NCI-H748 (cell line): ENCODE results near the gene CD22.
A peak's percentile ranks its signal among the peaks of the same experiment; 100 is the strongest.
"Not testable (repeated sequence)": the region's sequence is repeated elsewhere in the genome, so short reads cannot be mapped to it uniquely, and the experiment has no call there.

Source experiments
- DNase-seq: peaks from one replicate; lab custom pipeline; 2025; ENCODE audit not compliant: unreplicated experiment; lab: John Stamatoyannopoulos, UW

The CD22 gene

GRCh38 chr19:35357867-35358573, 29.0 kb downstream of the CD22 start, which contains the start of gene FFAR3:
FFAR3 (plus strand) TSS chr19:35358460; CDS start chr19:35358891, 431 bp downstream.
- no peak for DNase-seq

DNA sequence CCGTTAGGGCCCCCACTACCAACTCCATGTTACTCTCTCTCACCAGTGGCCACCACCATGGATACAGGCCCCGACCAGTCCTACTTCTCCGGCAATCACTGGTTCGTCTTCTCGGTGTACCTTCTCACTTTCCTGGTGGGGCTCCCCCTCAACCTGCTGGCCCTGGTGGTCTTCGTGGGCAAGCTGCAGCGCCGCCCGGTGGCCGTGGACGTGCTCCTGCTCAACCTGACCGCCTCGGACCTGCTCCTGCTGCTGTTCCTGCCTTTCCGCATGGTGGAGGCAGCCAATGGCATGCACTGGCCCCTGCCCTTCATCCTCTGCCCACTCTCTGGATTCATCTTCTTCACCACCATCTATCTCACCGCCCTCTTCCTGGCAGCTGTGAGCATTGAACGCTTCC, 29.8 kb downstream of the CD22 start:
- not testable (repeated sequence) for DNase-seq

GRCh38 chr19:35359395-35359794, 30.4 kb downstream of the CD22 start:
- not testable (repeated sequence) for DNase-seq

GRCh38 chr19:35360081-35360480, 31.1 kb downstream of the CD22 start:
- not testable (repeated sequence) for DNase-seq

GRCh38 chr19:35360880-35361420, 32.0 kb downstream of the CD22 start:
- DNase-seq, result no peak

DNA sequence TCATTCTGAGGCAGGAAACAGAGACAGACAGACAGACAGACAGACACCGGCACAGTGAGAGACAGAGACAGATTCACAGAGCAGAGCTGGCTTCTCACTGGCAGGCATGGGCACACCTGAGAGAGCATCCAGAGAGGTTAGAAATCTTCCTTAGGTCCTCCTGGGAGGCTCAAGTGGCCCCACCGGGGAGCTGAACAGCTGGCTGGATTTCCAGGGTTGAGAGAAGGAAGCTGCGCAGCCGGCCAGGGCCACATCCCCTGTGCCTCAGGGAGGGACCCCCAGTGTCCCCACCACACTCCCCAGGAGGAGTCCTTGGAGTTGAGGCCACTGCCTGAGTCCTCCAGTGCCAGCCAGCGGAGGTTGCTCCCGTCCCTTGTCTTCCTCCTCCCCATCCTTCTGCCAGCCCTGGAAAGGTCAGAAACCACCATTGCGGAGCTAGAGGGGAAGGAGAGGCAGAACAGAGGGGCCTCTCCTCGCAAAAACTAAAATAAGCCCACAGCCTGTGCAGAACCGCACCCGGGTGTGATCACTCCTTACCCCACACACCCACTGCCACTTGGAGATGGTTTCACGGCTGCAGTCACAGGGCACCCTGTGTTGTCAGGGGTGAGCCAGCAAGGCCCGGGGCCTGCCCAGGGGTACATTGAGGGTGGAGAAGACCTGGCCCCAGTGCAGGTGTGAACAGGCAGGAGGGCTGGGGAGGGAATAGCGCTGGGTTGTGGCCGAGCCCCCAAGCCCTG, 33.4 kb downstream of the CD22 start:
- DNase-seq, result no peak

- DNase-seq, result no peak
Observed at GRCh38 chr19:35363001-35363590, 34.1 kb downstream of the CD22 start.

DNA sequence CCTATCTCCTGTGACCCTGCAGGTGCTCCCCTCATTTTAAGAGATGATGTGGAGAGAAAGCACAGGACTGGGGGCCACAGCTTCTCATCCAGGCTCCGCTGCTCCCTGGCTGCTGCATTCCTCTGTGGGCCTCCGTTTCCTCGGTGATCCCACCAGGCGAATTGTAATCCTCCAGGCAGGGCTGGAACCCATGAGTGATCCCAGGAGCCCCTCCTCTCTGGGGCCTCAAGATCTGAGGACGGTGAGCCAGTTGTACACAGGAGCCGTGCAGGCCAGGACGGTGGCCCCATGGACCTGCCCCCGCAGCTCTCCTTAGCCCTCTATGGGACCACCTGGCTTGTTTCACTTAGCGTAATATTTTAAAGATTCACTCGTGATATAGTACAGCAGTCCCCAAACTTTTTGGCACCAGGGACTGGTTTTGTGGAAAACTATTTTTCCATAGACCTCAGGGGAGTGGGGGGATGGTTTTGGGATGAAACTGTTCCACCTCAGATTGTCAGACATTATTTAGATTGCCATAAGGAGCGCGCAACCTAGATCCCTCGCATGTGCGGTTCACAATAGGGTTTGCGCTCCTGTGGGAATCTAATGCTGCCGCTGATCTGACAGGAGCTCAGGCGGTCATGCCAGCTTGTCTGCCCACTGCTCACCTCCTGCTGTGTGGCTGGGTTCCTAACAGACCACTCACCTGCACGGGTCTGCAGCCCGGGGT, 34.9 kb downstream of the CD22 start:
- DNase-seq, result no peak

DNA sequence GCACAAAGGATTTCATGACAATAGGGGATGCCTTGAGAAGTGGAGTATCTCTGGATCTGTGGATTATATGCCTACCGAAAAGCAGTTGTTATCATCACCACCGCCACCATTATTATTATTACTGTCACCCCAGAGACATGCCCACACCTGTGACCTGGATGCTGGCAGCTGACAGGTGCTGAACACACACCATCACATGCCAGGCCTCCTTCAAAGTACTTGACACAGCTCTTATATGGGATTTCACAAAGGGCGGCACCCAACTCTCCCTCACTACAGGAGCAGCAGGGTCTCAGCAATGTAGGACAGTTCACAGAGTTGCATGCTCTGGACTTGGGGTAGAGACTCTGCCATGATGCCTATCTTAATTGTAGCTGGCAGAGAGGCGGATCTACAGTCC, 36.3 kb downstream of the CD22 start:
- no peak for DNase-seq

DNA sequence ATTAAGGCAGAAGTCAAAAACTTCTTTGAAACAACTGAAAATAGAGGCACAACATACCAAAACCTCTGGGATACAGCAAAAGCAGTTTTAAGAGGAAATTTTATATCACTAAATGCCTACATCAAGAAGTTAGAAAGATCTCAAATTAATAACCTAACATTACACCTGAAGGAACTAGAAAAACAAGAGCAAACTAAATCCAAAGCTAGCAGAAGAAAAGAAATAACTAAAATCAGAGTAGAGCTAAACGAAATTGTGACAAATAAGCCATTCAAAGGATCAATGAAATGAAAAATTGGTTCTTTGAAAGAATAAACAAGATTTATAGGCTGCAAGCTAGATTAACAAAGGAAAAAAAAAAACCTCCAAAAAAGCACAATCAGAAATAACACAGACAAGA, 39.4 kb downstream of the CD22 start:
- no peak for DNase-seq

DNA sequence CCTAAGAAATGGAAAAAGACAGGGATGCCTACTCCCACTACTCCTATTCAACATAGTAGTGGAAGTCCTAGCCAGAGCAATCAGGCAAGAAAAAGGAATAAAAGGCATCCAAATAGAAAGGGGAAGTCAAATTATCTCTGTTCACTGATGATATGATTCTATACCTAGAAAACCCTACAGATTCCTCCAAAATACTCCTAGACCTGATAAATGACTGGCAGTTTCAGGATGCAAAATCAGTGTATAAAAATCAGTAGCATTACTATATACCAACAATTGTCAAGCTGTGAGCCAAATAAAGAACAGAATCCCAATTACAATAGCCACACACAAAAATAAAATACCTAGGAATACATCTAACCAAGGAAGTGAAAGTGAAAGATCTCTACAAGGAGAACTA, 40.5 kb downstream of the CD22 start:
- DNase-seq, result no peak

GRCh38 chr19:35370722-35371121, 41.7 kb downstream of the CD22 start, which contains the start of gene GPR42:
GPR42 (plus strand) TSS chr19:35371068; CDS start chr19:35371360, 292 bp downstream.
- DNase-seq, result no peak

- no peak for DNase-seq
Observed at GRCh38 chr19:35373492-35373891, 44.5 kb downstream of the CD22 start.

GRCh38 chr19:35374031-35374430, 45.0 kb downstream of the CD22 start:
- not testable (repeated sequence) for DNase-seq

DNA sequence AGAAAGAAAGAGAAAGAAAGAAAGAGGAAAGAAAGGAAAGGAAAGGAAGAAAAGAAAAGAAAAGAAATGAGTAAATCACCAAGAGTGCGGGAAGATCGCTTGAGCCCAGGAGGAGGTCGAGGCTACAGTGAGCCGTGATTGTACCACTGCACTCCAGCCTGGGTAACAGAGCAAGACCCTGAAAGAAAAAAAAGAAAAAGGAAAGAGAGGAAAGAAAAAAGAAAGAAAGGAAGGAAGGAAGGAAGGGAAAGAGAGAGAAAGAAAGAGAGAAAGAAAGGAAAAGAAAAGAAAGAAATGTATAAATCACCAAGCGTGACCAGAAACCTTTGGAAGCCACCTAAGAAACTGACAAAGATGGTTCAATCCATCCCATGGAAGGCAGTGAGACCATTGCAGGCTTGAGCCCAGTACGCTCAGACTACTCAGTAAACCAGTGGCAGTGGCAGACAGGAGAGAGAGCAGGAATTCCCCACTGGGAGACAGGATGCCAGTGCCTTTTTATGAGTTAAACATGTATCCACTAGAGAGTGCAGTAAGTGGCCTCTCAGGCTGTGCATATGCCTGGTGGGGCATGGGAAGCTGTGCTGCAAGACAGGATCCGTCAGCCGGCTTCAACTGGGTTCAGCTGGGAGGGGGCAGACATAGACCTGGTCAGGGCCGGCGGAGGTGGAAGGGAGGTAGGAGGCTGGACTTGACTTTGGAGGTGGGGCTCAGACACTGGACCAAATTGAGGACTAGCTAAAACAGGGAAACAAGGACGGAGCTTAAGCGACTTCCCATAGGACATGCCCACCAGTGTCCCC, 46.7 kb downstream of the CD22 start:
- peak; percentile 14 for DNase-seq

DNA sequence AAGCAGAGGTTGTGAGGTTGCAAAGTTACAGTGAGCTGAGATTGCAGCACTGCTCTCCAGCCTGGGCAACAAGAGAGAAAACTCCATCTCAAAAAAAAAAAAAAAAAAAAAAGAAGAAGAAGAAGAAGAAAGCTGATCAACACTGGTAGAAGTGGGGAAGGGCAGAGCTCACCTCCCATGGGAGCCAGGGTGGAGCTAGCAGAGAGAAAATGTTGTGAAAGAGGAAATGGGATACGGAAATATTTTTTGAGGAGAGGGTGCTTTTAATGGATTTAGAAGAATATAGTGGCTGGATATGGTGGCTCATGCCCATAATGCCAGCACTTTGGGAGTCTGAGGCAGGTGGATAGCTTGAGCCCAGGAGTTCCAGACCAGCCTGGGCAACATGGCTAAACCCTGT, 48.7 kb downstream of the CD22 start:
- no peak for DNase-seq

GRCh38 chr19:35378356-35378755, 49.4 kb downstream of the CD22 start:
- DNase-seq, result no peak

DNA sequence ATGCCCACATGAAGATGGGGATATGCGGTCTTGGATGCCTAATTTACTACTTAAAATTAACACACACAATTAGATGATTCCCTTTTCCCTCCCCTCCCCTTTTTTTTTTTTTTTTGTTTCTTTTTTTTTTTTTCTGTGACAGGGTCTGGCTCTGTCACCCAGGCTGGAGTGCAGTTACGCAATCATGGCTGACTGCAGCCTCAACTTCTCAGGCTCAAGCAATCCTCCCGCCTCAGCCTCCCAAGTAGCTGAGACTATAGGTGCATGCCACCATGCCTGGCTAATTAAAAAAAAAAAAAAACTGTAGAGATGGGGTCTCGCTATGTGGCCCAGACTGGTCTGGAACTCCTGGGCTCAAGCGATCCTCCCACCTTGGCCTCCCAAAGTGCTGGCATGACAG, 50.6 kb downstream of the CD22 start:
- not testable (repeated sequence) for DNase-seq

- DNase-seq, result no peak
Observed at GRCh38 chr19:35379992-35380391, 51.0 kb downstream of the CD22 start.

- no peak for DNase-seq
Observed at GRCh38 chr19:35380450-35381124, 51.6 kb downstream of the CD22 start.
